ENCODE data around the gene MAGI2. TPM values are rescaled to one million over a fixed set of nuclear protein-coding genes. Genes with fewer than 3 reads are reported as not detected.
A peak's percentile ranks its signal among the peaks of the same experiment; 100 is the strongest.

Gene MAGI2
- total RNA-seq, 6 experiments from 2014 or later, result 1.2 to 4.0 (median 2.4) TPM

- peak in 2 of 4 donors; percentile 17 to 63 for ATAC-seq
- intact Hi-C loops (cut with DNase I), result no loop called here
These were observed 47.1 kb downstream of the MAGI2 start for GRCh38 chr7:79406371-79406770.

GRCh38 chr7:79405368-79405767, 48.1 kb downstream of the MAGI2 start:
- Histone ChIP-seq H3K9me3 (no peaks in the 10 kb centered on the region), H3K4me1 (peaks cover 0 to 39% (median 17%) of the 10 kb centered on the region in 4 donors), H3K27ac (peak overlapping the region in 1 of 3 donors; percentile 34), H3K36me3 (no peaks in the 10 kb centered on the region), H3K27me3 (no peaks in the 10 kb centered on the region), H3K4me3 (no peak overlapping the region)
- ATAC-seq (peak in 3 of 4 donors; percentile 9 to 80 (median 31)), DNase-seq (no peak)
- TF ChIP-seq CTCF (IDR thresholded peaks at IDR 0.05), result no peak
- no peak for TF ChIP-seq POLR2A (IDR thresholded peaks at IDR 0.05)
- intact Hi-C loops (cut with DNase I), result no loop called here

More at GRCh38 chr7:79406371-79406770, 47.1 kb downstream of the MAGI2 start:
- Histone ChIP-seq H3K4me3 (no peak overlapping the region), H3K27me3 (no peaks in the 10 kb centered on the region), H3K4me1 (peaks cover 0 to 35% (median 15%) of the 10 kb centered on the region in 4 donors), H3K9me3 (no peaks in the 10 kb centered on the region), H3K27ac (peak overlapping the region; percentile 4 to 35 (median 34)), H3K36me3 (no peaks in the 10 kb centered on the region)
- no peak for DNase-seq
- no peak for TF ChIP-seq CTCF (IDR thresholded peaks at IDR 0.05)
- no peak for TF ChIP-seq POLR2A (IDR thresholded peaks at IDR 0.05)
- 26% methylated on average over 2 of the region's 2 CpGs for whole genome bisulfite sequencing (ENCODE audit: insufficient coverage, low coverage, low lambda C conversion rate, missing lambda C conversion rate)

- peaks cover 0 to 39% (median 17%) of the 10 kb centered on the region in 4 donors for H3K4me1 ChIP-seq
- H3K36me3 ChIP-seq, result no peaks in the 10 kb centered on the region
- no peak overlapping the region for H3K4me3 ChIP-seq
- WGBS (ENCODE audit: insufficient coverage, low coverage, low lambda C conversion rate, missing lambda C conversion rate), result 25% methylated on average over 3 of the region's 3 CpGs
- TF ChIP-seq CTCF (IDR thresholded peaks at IDR 0.05) (no peak), POLR2A (IDR thresholded peaks at IDR 0.05) (no peak)
- peak; percentile 29 to 79 (median 54) for ATAC-seq
- intact Hi-C loops (cut with DNase I), result no loop called here
- no peak for DNase-seq
- peak overlapping the region in 2 of 3 donors; percentile 1 to 58 for H3K27ac ChIP-seq
- H3K9me3 ChIP-seq, result no peaks in the 10 kb centered on the region
- H3K27me3 ChIP-seq, result no peaks in the 10 kb centered on the region
These were observed 49.6 kb downstream of the MAGI2 start for GRCh38 chr7:79403879-79404278.

- TF ChIP-seq CTCF (IDR thresholded peaks at IDR 0.05), result no peak
- no peak for TF ChIP-seq POLR2A (IDR thresholded peaks at IDR 0.05)
- ATAC-seq (peak; percentile 53 to 69 (median 64)), DNase-seq (no peak)
- no peaks in the 10 kb centered on the region for H3K27me3 ChIP-seq
- no peak overlapping the region for H3K4me3 ChIP-seq
- peak overlapping the region in 2 of 3 donors; percentile 1 to 58 for H3K27ac ChIP-seq
- H3K9me3 ChIP-seq, result no peaks in the 10 kb centered on the region
- H3K36me3 ChIP-seq, result no peaks in the 10 kb centered on the region
- H3K4me1 ChIP-seq, result peaks cover 0 to 39% (median 17%) of the 10 kb centered on the region in 4 donors
- intact Hi-C loops (cut with DNase I), result no loop called here
- WGBS (ENCODE audit: insufficient coverage, low coverage, low lambda C conversion rate, missing lambda C conversion rate), result 21% methylated on average over 2 of the region's 2 CpGs
These were observed 50.0 kb downstream of the MAGI2 start for GRCh38 chr7:79403451-79403850.

- no peak overlapping the region for H3K27ac ChIP-seq
- no peaks in the 10 kb centered on the region for H3K36me3 ChIP-seq
- no peaks in the 10 kb centered on the region for H3K9me3 ChIP-seq
- no peak overlapping the region for H3K4me3 ChIP-seq
- no peaks in the 10 kb centered on the region for H3K27me3 ChIP-seq
- no peak for DNase-seq
- intact Hi-C loops (cut with DNase I), result no loop called here
- peak in 2 of 4 donors; percentile 13 to 36 for ATAC-seq
- 20% methylated on average over 1 of the region's 1 CpG for WGBS (ENCODE audit: insufficient coverage, low coverage, low lambda C conversion rate, missing lambda C conversion rate)
- TF ChIP-seq CTCF (IDR thresholded peaks at IDR 0.05) (no peak), POLR2A (IDR thresholded peaks at IDR 0.05) (no peak)
- peaks cover 0 to 37% (median 16%) of the 10 kb centered on the region in 4 donors for H3K4me1 ChIP-seq
These were observed 52.2 kb downstream of the MAGI2 start for GRCh38 chr7:79401254-79401653.
